ENCODE data around the gene SEPTIN2.
"Not testable (repeated sequence)": the region's sequence is repeated elsewhere in the genome, so short reads cannot be mapped to it uniquely, and the experiment has no call there.

SEPTIN2 gene

GRCh38 chr2:241352227-241352626 is 36.5 kb downstream of the SEPTIN2 start:
- DNase-seq, result no peak

GRCh38 chr2:241354668-241355658 is 39.2 kb downstream of the SEPTIN2 start:
- DNase-seq, result peak; percentile 83

- DNase-seq, result peak; percentile 98
These were observed 40.5 kb downstream of the SEPTIN2 start, which contains the start of gene FARP2 for GRCh38 chr2:241355983-241356870. Gene FARP2, plus strand, starts transcription at chr2:241356285. Its CDS starts 16,823 bp downstream, at chr2:241373108.

GRCh38 chr2:241356871-241357260 is 41.1 kb downstream of the SEPTIN2 start:
- DNase-seq, result no peak

- no peak for DNase-seq
These were observed 41.8 kb downstream of the SEPTIN2 start for GRCh38 chr2:241357531-241357930.

GRCh38 chr2:241358470-241358869 is 42.7 kb downstream of the SEPTIN2 start:
- no peak for DNase-seq

GRCh38 chr2:241359481-241360045 is 43.8 kb downstream of the SEPTIN2 start:
- no peak for DNase-seq

- no peak for DNase-seq
These were observed 47.7 kb downstream of the SEPTIN2 start for GRCh38 chr2:241363426-241363825.

GRCh38 chr2:241364781-241365180 is 49.1 kb downstream of the SEPTIN2 start:
- DNase-seq, result no peak

GRCh38 chr2:241366678-241367077 is 51.0 kb downstream of the SEPTIN2 start:
- DNase-seq, result no peak

GRCh38 chr2:241368643-241369042 is 52.9 kb downstream of the SEPTIN2 start:
- no peak for DNase-seq

GRCh38 chr2:241372361-241372992 is 56.8 kb downstream of the SEPTIN2 start:
- no peak for DNase-seq

GRCh38 chr2:241373446-241373845 is 57.7 kb downstream of the SEPTIN2 start:
- DNase-seq, result no peak

- DNase-seq, result not testable (repeated sequence)
These were observed 58.2 kb downstream of the SEPTIN2 start for GRCh38 chr2:241373906-241374305.

- no peak for DNase-seq
These were observed 59.6 kb downstream of the SEPTIN2 start for GRCh38 chr2:241375300-241375699.

GRCh38 chr2:241376808-241377207 is 61.1 kb downstream of the SEPTIN2 start:
- no peak for DNase-seq

- no peak for DNase-seq
These were observed 63.1 kb downstream of the SEPTIN2 start for GRCh38 chr2:241378816-241379215.

- DNase-seq, result no peak
These were observed 64.1 kb downstream of the SEPTIN2 start for GRCh38 chr2:241379481-241380480.

GRCh38 chr2:241381872-241382271 is 66.1 kb downstream of the SEPTIN2 start:
- DNase-seq, result no peak

- DNase-seq, result not testable (repeated sequence)
These were observed 69.7 kb downstream of the SEPTIN2 start for GRCh38 chr2:241385450-241385849.

GRCh38 chr2:241386519-241386918 is 70.8 kb downstream of the SEPTIN2 start:
- DNase-seq, result no peak
